ENCODE measurements around the gene TSHZ2.

TSHZ2 gene

GRCh38 chr20:53142225-53143127 lies 170.3 kb downstream of the TSHZ2 start:
- no peak for DNase-seq

- no peak for DNase-seq
Observed at GRCh38 chr20:53146201-53146891, 174.2 kb downstream of the TSHZ2 start.

DNA sequence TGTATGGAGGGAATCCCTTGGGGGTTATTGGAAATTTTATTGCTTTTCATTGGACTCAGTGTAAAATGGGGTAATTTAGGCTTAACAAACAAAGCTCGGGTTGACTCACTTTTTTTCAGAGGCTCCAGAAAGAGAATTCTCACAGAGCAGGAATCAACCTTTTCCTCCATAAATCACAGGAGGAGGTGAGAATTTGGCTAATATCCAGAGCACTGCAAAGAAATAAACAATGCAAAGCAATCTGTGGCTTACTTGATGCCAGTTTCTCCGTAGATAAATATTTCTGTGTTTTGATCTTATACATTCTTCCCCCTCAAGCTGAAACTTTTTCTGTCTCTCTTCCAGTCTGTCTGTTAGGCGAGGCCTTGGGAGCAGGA lies 176.6 kb downstream of the TSHZ2 start:
- no peak for DNase-seq

GRCh38 chr20:53149148-53149889 lies 177.2 kb downstream of the TSHZ2 start:
- DNase-seq: no peak

DNA sequence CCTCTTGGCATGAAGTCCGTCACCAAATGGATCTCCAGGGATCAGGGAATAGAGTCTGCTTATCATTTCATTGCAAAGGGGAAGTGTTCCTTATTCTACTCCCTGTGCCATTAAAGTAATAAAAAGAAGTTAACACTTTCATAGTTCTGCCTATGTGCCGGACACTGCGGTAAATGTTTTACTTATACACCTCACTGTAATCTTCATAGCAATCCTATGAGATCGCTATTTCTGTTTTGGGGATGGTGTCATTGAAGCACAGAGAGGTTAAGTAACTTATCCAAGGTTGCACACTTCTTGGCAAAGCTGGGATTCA lies 177.7 kb downstream of the TSHZ2 start:
- no peak for DNase-seq

- no peak for DNase-seq
Observed at GRCh38 chr20:53150532-53150931, 178.4 kb downstream of the TSHZ2 start.

- DNase-seq: no peak
Observed at GRCh38 chr20:53152228-53152627, 180.1 kb downstream of the TSHZ2 start.

DNA sequence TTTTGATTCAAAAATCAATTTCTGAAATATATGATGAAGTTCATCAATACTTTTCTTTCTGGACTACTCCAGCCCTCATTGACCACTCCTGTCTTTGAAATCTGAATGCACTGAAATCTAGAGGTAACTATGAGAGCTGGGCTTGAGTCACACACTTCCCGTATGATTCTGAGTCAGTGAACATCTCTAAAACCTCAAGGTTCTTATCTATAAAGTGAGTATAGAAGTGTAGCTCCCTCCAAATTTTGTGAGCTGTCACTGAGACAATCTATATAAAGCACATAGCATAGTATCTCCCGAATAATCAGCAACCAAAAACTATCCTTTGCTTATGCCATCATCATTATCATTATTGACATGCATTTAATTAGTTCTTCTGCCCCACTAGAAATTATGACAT lies 182.4 kb downstream of the TSHZ2 start:
- no peak for DNase-seq

DNA sequence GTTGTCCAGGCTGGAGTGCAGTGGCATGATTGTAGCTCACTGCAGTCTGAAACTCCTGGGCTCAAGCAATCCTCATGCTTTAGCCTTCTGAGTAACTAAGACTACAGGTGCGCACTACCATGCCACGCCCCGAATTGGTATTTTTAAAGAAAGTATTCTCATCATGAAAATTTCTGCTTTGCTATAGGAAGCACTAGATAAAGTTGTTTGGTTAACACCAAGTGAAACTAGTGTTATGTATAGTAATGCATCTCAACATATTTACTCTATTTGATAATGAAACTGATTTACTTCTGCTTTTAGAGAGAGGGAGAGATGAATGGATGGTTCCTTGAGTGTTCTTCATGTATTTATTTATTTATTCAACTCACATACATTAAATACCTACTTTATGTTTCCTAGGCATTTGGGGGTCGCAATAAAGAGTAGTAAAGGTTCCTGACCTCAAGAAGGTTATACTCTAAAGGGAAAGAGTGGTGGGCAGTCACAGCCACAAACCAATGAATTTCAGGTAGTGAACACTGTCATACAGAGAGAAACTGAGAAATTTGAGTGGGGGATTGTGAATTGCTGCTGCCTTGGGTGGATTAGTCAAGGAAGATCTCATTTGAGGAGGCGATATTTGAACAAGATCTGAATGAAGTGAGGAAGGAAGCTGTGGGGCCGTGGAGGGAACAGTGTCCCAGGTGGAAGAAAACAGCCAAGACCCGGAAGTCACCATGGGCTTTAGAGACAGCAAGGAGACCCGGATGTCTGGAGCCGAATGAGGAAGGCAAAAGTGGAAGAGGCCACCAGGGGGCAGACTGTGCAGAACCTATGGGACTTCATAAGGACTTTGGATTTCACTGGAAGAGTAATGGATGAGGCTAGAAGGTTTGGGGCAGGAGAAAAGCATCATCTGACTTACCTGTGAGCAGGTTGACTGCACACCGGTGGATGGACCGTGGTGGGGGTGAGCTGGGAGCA lies 185.6 kb downstream of the TSHZ2 start:
- DNase-seq: no peak

GRCh38 chr20:53159160-53159559 lies 187.0 kb downstream of the TSHZ2 start:
- no peak for DNase-seq

DNA sequence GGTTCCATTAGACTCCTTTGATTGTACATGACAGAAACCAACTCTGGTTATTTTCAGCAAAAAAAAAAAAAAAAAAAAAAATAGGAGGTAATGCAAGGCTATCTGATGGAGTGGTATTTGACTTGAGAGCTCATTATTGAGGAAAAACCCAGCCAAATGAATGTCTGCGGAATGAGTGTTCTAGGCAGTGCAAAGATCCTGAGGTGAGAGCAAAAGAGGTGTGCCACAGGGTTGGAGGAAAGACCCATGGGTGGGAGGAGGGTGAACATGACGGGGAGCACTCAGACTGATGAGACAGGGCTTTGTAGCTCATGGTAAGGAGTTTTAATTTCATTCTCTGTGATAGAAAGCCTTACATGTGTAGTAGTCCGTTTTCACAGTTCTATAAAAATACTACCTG lies 188.9 kb downstream of the TSHZ2 start:
- no peak for DNase-seq

GRCh38 chr20:53161473-53161872 lies 189.3 kb downstream of the TSHZ2 start:
- DNase-seq: no peak

- peak; percentile 69 for DNase-seq
Observed at GRCh38 chr20:53162251-53162835, 190.2 kb downstream of the TSHZ2 start.

DNA sequence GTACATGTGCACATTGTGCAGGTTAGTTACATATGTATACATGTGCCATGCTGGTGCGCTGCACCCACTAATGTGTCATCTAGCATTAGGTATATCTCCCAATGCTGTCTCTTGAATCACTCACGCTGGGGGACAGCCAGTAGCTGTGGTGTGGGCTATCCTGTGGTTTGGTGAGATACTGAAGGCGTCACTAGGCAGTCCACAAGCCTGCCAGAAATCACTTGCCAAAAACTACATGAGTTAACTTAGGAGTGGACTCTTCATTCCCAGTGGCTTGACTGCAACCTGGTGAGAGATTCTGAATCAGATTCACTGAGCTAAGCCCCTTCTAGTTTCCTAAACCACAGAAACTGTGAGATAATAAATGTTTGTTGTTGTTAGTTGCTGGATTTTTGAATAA lies 191.3 kb downstream of the TSHZ2 start:
- DNase-seq: no peak

- no peak for DNase-seq
Observed at GRCh38 chr20:53164072-53164471, 191.9 kb downstream of the TSHZ2 start.

DNA sequence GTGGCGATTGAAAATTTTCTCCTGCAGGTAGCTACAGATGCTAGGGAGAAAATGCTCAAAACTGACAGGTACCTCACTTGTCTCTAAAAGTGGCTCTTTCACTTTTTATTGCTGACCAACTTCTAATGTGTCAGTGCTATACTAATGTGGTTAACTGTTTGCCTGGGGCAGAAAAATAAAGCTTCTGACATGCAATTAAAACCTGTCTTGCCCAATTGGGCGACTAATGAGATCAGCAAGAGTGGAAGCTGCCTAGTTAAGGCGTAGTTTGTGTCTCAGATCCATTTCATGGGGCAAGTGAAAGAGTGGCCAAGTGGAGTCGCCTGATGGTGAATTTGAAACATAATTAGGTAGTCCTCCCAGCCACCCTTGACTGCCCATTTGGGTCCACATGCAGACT lies 193.3 kb downstream of the TSHZ2 start:
- no peak for DNase-seq

DNA sequence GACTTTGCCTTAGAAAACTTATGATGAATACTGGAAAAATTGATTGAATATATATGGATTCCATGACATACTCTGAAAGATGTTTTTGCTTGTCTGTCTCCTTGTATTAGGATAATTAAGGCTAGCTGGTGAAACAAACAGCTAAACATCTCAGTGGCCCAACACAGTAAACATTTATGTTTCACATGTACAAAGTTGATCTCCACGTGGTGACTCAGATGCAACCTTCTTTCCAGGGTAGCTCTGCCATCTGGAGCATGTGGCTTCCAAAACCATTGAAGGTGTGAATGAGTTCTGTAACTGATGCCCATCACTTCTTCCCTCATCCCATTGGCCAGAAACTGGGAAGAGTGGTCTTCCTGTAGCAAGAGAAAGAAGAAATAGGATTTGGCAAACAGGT lies 196.3 kb downstream of the TSHZ2 start:
- no peak for DNase-seq

GRCh38 chr20:53170196-53170595 lies 198.0 kb downstream of the TSHZ2 start:
- DNase-seq: no peak

GRCh38 chr20:53171065-53171464 lies 198.9 kb downstream of the TSHZ2 start:
- DNase-seq: no peak

DNA sequence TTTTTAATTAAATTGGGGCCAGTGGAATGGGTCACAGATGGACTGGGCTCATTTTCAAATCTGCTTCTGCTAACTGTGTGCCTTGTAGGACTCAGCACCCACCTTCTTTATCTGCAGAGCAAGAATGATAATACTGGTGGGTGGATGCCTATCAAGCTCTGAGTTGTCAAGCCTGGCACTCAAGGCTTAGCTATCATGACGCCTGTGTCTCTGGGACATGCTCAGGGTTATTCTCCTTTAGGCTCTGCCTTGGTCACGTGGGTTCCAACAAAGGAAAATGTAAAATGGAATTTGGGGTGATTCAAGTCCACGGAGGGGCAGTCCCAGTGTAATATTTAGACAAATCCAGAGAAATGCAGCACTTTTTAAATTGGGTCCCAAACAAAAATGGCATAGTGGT lies 202.3 kb downstream of the TSHZ2 start:
- DNase-seq: no peak

DNA sequence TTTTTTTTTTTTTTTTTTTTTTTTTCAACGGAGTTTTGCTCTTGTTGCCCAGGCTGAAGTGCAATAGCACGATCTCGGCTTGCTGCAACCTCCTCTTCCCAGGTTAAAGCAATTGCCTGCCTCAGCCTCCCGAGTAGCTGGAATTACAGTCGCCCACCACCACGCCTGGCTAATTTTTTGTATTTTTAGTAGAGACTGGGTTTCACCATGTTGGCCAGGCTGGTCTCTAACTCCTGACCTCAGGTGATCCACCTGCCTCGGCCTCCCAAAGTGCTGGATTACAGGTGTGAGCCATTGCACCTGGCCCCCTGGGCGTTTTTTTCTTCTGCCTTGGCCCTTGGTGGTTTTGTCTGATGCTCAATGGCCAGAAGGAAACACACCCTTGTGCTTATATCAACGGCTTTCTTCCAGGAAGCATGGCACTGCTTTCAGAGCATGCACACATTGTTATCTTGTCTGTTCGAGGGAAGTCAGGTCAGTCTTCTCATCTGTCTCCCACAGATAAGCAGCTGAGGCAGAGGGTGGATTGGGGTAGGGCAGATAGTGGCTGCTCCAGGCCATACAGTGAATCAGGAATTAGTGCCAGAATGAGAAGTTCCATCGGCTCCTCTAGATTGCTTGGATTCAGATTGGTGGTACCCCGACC lies 203.1 kb downstream of the TSHZ2 start:
- DNase-seq: no peak

DNA sequence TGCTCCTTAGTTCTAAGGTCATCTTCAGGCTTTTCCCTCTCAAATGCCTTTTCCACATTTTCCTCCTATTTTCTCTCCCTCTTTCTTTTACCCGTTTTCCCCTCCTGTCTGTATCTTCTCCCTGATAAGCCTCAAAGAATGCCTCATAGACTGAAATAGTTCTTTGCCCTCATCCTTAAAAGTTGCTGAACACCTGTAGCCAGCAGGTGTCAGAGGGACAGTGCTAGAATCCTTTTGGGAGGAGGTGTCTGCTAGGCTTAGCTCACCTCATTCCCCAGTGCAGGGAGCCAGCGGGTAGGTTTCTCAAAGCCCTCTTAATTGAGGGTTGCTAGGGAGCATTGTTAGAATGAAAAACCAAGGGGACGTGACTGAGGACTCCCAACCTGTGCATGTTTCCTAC lies 204.0 kb downstream of the TSHZ2 start:
- DNase-seq: peak; percentile 58
